ENCODE measurements around the gene LHX5.

Gene LHX5

DNA sequence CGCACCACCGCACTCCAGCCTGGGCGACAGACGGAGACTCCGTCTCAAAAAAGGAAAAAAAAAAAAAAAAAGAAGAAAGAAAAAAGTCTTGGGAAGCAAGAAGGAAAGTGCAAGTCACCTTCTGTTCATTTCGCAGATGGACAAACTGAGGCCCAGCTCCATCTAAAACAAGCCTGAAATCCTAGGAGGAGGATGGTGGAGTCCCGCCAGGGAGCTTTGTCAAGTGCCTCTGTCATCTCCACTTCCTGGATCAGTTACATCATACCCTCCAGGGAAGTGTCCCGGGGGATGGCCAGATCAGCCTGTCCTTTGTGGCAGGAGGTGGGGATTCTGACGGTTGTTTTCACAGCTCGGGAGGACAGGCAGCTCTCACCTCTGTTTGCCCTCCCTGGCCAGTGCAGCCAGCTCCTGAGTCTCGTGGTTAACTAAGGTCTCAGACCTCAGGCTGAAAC lies 58.2 kb downstream of the LHX5 start:
- no peak for DNase-seq (ENCODE audit: low read depth in 2 of 2)

Measured in activated CD8-positive, alpha-beta memory T cell treated with anti-CD3 and anti-CD28 coated beads for 4 hours (primary cell).